ENCODE data around the gene HAUS8. TPM values are rescaled to one million over a fixed set of nuclear protein-coding genes. Genes with fewer than 3 reads are reported as not detected.
A peak's percentile ranks its signal among the peaks of the same experiment; 100 is the strongest.

The HAUS8 gene
- total and polyA plus RNA-seq, 2 of the 13 experiments (the other 11 are each of a cell fraction or from before 2014, with no cell fraction given), result 7.8 to 17.5 TPM

GRCh38 chr19:17112700-17113099, 37.4 kb upstream of the HAUS8 start:
- no peak overlapping the region for H3K9ac ChIP-seq (ENCODE audit: insufficient read depth, low read depth, low read length)
- H3K27me3 ChIP-seq (ENCODE audit: control insufficient read depth in 1 of 2, insufficient read depth in 2 of 2, low read length in 2 of 2), result no peaks in the 10 kb centered on the region
- no peak overlapping the region for H3K4me2 ChIP-seq (ENCODE audit: low read depth, low read length)
- ChIA-PET CTCF (ENCODE audit: low intra/inter-chr PET ratio, low total read pairs) (no interaction called here), POLR2A (no interaction called here)
- peaks cover 2 to 20% of the 10 kb centered on the region in 2 experiments; a peak in 4 of 5 replicates for H3K36me3 ChIP-seq (replicated peaks in 1 of 2; ENCODE audit: control insufficient read depth in 1 of 2, insufficient read depth in 2 of 2, low read length in 2 of 2)
- WGBS (ENCODE audit: low lambda C conversion rate), result 95% methylated on average over 6 of the region's 7 CpGs
- no peaks in the 10 kb centered on the region for H3K79me2 ChIP-seq (ENCODE audit: insufficient read depth, low read length)
- FAIRE-seq (no peak), ATAC-seq (peak; percentile 63; the same call in 2 of the 3 replicates), DNase-seq (ENCODE audit: low spot score) (no peak)
- intact Hi-C loops (cut with micrococcal nuclease; ENCODE audit: unreplicated experiment) (no loop called here), in situ Hi-C loops (cut with HindIII; ENCODE audit: extremely low pct_ligation_motif_present, low pct_unique_long_range_greater_than_20kb) (no loop called here)
- peaks cover 12% of the 10 kb centered on the region; the same call in 1 of the 2 replicates for H3K4me1 ChIP-seq (ENCODE audit: insufficient read depth, low read length)
- no peaks in the 10 kb centered on the region for H4K20me1 ChIP-seq (ENCODE audit: insufficient read depth, low read length)
- H3K9me3 ChIP-seq (ENCODE audit: low read length), result no peaks in the 10 kb centered on the region
- H3K27ac ChIP-seq (ENCODE audit: extremely low read length, insufficient read depth, low read length), result no peak overlapping the region
- no peak overlapping the region for H3K4me3 ChIP-seq (replicated peaks in 1 of 3; ENCODE audit: insufficient read depth in 1 of 3, low read depth in 2 of 3, low read length in 3 of 3)
- H2AFZ ChIP-seq (ENCODE audit: low read length), result no peak overlapping the region
- BruUV-seq (replicated peaks), result no TSS peak
- TF ChIP-seq NPAS2 (CRISPR knock-in tag; IDR thresholded peaks at IDR 0.05; ENCODE audit: borderline replicate concordance) (no peak), RERE (CRISPR knock-in tag; IDR thresholded peaks at IDR 0.05; ENCODE audit: low read depth) (no peak), HNF4A (CRISPR knock-in tag; IDR thresholded peaks at IDR 0.05) (peak; percentile 35; the same call in 1 of the 2 replicates), SCMH1 (CRISPR knock-in tag; IDR thresholded peaks at IDR 0.05; ENCODE audit: borderline replicate concordance) (no peak), BCLAF1 (IDR thresholded peaks at IDR 0.05) (no peak), RARA (CRISPR knock-in tag; IDR thresholded peaks at IDR 0.05) (peak; percentile 60), IKZF1 (IDR thresholded peaks at IDR 0.05) (no peak), ZNF24 (IDR thresholded peaks at IDR 0.05) (no peak), NR2F6 (IDR thresholded peaks at IDR 0.05) (0 out of 2 replicates have a peak, but pooled peaks have one; percentile 34), NR2F6 (CRISPR knock-in tag; IDR thresholded peaks at IDR 0.05) (no peak), TFAP4 (IDR thresholded peaks at IDR 0.05; ENCODE audit: borderline replicate concordance, low read depth) (no peak), RORA (CRISPR knock-in tag; IDR thresholded peaks at IDR 0.05) (no peak), ZSCAN22 (CRISPR knock-in tag; IDR thresholded peaks at IDR 0.05) (no peak), KLF16 (CRISPR knock-in tag; IDR thresholded peaks at IDR 0.05) (no peak), U2AF1 (optimal IDR thresholded peaks at IDR 0.05; ENCODE audit: low read depth, low read length) (no peak)

All from HepG2 (cell line).